HG03108 (cell line): ENCODE measurements around the gene NRGN.
A peak's percentile ranks its signal among the peaks of the same experiment; 100 is the strongest.

Source experiments
- ATAC-seq: cut with Tn5 transposase; IDR thresholded peaks from one replicate; pipeline ENCODE4 v1.9.1; 2021; ENCODE audit warnings: moderate library complexity; ENCODE audit not compliant: unreplicated experiment

Gene NRGN

DNA sequence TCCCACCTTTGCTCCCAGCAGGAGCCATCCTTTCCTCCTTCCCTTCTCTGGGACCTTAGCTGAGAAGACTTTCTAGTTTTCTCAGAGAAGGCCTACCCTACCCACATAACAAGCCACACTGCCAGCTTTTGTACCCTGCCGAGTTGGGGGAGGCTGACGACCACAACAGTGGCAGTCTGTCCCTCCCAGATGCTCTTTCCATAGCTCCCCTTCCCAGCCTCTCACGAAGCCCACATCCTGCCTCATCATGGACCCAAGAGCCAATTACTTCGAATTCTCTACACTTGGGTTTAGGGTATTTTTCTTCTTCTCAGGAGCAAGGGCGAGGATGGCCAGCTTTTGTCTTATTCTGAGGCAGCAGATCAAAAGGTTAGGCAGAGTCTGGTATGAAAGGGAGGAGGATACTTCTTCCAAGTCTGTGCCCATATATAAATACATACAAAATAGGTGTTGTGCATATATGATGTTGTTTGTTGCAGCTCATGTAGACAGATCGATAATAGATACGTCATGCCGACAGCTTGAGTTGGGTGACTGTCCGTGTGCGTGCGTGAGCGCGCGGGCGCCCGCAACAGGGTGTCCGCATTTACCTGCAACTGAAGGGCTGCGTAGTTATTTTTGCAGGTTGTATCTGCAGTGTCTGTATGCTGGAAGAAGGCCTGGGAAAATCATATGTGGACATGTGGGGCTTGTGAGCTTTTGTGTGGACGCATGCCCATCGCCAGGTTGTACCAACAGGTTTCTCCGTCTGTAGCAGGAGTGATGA, 846 bp upstream of the NRGN start:
- ATAC-seq, result no peak

DNA sequence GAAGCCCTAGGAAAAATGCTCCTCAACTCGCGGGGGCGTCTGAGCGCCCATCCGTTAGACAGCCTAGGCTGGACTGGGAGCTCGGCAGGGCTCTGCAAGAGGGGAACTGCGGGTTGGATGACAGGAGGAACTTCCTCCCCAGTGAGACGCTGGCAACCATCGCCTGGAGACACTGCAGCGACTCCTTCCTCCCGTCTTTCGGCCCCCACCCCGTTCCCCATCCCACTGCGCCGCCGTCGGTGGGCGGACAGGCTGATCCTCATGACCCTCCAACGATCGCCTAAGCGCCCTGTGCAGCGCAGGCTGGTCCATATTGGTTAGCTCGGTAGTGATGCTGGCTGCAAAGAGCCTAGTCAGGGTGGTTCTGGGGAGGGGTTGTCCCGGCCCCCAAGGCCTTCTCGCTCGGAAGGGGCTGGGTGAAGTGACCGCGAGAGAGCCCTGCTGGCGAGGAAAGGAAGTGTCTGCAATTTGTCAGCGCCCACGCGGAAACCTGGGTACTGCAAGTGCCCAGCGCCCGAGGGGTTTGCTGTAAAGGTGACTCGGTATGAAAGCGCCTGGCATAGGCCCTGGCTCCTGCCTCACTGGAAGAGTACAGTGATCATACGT, 638 bp downstream of the NRGN start:
- peak; percentile 36 for ATAC-seq

DNA sequence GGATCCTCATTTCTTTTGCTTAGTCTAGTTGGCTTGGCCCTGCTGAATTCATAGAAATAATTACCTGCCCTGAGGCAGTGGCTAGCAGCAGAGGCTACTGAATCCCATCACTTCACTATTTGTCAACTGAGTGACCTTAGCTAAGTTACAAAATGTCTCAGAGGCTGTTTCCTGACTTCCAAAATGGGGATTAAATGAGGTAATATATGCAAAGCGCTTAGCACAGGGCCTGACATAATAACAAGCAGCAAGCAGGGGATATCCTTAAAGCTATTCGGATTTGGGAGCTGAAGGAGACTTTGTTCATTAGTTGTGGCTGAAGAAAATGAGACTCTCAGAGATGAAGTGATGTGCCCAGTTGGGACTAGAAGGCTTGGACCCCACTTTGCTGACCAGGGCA, 2.8 kb downstream of the NRGN start:
- ATAC-seq, result no peak

DNA sequence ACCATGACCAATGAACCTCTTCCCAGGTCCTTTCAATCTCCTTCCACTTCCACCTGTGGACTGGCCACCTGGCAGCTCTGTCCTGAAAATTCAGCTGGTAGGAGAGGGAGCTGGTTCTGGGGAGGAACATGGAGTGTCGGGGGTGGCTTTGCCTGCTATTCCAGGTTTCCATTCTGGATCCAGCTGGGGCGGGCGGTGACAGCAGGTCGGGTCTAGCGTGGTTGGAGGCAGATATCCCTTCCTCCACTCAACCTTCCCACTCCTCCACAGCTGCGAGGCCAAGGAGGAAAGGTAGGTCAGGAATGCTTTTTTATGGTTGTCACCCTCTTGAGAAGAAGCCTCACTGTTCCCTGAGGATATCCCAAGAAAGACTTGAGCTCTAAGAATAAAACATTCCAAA, 3.3 kb downstream of the NRGN start:
- no peak for ATAC-seq

DNA sequence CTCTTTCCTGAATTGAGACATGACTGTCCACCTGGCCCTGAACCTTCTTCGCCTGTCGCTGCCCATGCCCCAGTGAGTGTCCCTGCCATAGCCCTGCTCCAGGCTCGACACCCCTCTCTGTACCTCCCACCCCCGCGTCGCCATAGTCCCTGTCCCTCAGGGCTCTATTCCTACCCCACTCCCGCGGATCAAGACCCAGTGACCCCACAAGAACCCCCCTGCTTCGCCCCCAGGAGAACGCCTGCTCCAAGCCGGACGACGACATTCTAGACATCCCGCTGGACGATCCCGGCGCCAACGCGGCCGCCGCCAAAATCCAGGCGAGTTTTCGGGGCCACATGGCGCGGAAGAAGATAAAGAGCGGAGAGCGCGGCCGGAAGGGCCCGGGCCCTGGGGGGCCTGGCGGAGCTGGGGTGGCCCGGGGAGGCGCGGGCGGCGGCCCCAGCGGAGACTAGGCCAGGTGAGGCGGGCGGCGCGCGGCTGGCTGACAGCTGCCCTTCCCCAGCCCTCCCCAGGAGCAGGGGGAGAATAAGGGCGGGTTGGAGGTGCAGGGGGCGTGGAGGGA, 5.6 kb downstream of the NRGN start:
- no peak for ATAC-seq

DNA sequence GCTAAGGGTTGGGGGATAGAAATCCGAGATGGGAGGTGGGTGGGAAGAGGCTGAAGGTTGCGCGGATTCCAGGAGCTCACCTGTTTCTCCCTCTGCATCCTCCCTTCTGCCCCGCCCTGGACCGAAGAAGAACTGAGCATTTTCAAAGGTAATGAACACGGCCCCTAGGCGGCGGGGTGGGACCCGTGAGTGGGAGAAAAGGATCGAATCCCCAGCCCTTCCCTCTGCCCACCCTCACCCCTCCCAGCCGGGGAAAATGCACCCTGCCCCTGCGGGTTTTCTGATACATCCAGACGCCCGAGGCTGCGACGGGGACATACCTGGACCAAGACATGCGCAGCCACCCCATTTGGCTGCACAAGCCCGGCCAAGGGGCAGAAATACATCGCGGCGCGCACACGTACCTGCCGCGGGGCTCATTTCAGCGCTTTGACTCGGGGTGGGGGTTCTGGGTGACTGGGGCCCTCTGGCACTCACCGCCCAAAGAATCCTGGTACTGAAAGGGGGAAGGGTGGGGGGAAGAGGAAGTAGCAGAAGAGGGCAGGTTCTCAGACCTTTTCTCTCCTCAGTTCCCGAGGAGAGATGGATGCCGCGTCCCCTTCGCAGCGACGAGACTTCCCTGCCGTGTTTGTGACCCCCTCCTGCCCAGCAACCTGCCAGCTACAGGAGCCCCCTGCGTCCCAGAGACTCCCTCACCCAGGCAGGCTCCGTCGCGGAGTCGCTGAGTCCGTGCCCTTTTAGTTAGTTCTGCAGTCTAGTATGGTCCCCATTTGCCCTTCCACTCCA, 6.3 kb downstream of the NRGN start:
- ATAC-seq, result peak; percentile 15

DNA sequence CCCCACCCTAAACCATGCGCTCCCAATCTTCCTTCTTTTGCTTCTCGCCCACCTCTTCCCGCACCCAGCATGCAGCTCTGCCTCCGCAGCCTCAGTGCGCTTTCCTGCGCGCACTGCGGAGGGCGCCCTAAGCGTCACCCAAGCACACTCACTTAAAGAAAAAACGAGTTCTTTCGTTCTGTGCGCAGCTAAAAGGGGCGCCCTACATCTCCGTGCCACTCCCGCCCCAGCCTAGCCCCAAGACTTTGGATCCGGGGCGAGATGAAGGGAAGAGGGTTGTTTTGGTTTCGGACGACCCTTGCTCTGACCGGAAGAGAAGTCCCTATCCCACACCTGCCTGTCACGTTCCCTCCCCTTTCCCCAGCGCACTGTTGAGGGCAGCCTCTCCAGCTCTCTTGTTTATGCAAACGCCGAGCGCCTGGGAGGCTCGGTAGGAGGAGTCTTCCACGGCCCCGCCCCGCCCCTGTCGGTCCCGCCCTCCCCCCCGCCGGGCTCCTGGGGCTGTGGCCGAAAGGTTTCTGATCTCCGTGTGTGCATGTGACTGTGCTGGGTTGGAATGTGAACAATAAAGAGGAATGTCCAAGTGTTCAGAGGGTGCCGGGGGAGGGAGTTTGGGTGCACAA, 7.0 kb downstream of the NRGN start:
- ATAC-seq, result peak; percentile 89

DNA sequence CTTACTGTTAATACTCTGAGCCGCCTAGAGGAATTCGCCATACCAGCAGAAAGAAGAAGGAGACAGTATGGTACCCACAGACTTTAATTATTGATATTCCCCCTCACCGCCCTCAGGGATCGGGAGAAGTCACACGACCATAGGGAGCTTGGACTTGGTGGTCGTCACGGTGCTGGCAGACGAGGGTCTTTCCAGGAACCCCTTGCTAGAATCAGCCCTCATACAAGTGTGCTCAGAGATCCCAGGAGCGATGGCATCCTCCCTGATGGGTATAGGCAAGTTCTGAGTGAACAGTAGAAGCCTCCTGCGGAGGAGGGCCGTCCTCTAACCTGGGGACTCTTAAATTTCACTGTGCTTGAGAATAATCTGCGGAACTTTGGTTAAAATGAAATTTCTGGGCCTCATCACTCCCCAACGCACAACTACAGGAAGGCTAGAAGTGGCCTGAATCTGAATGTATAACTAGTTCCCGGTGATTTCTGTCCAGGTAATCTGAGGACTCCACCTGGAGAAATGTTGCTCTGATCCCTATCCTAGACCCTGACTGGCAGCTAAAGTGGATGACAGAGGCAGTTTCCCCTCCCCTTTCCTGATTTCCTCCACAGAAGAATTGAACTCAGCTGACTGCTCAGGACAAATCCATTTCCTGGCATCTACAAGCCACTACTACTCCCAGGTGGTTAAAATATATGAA, 7.8 kb downstream of the NRGN start:
- no peak for ATAC-seq

GRCh38 chr11:124748100-124748418, 8.3 kb downstream of the NRGN start:
- no peak for ATAC-seq

- no peak for ATAC-seq
These were observed 9.0 kb downstream of the NRGN start for GRCh38 chr11:124748481-124749343.

- no peak for ATAC-seq
These were observed 10.2 kb downstream of the NRGN start for GRCh38 chr11:124749912-124750311.

- ATAC-seq, result no peak
These were observed 11.6 kb downstream of the NRGN start for GRCh38 chr11:124751391-124751740.

- no peak for ATAC-seq
These were observed 12.2 kb downstream of the NRGN start, which contains the start of gene VSIG2 for GRCh38 chr11:124751741-124752470. TSS of gene VSIG2 (minus strand) at chr11:124752255. CDS start at chr11:124752137, 118 bp downstream.

DNA sequence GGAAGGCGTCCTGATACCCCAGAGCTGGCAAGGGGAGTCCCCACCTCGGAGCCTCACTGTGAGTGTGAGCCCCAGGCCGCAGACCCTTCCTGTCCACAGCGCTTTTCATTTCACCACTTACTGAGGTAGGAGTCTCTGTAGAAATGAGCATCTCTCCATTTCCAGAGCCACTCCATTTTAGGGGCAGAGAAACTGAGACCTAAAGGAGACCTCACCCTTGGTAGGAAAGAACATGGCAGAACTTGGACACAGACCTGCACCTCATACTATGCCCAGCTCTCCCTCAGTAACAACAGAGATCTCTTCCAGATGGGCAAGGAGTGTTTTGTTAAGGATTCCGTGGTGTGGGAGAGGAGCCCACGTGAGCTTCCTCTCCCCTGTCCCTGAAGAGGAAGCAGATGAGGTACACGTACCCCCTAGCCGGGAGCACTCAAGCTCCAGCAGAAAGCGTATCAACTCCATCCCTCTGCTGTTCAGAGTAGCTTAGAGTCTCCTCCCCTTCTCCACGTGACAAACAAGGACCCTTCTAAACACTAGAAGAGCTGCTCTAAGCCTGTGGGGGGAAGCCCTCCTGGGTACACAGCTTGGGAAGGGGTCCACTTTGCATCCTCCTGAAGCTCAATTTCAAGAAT, 12.8 kb downstream of the NRGN start:
- no peak for ATAC-seq

DNA sequence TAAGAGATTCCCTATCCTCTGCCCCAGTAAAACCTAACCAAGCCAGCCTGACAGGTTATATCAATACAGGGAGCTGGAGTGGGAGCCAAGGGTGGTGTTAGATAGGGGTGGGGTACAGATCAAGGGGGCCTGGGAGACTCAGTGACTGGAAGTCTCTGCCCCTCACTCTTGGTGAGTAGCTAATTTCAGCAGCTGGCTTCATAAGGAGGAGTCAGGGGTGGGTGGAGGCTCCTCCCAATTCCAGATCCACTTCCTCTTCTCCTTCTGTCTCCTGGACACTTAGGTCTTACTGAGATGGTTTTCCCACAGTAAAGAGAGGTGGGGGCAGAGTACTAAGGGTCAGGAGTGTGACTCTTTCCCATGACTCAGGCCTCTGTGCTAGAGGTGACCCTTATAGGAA, 13.5 kb downstream of the NRGN start:
- no peak for ATAC-seq

- no peak for ATAC-seq
These were observed 13.9 kb downstream of the NRGN start for GRCh38 chr11:124753624-124754023.

- ATAC-seq, result no peak
These were observed 14.6 kb downstream of the NRGN start for GRCh38 chr11:124754309-124754708.

GRCh38 chr11:124754710-124755109, 15.0 kb downstream of the NRGN start:
- no peak for ATAC-seq
